GM23338 (cell line): ENCODE data around the gene RAP1GAP.

Source experiments
- CREB1 ChIP-seq: fragments of 250-450 bp; sonication (Bioruptor Pico); IDR thresholded peaks from 2 replicates; pipeline ENCODE4 v1.5.0; 2020; ENCODE audit warnings: low read depth, mild to moderate bottlenecking, moderate library complexity
- EZH2 ChIP-seq: fragments of 200-600 bp; sonication (generic); IDR thresholded peaks from one replicate; pipeline ENCODE4 v1.8.0; 2017; ENCODE audit warnings: antibody characterized with exemption, mild to moderate bottlenecking, low read depth; ENCODE audit not compliant: unreplicated experiment
- EZH2phosphoT487 ChIP-seq: fragments of 200-600 bp; sonication (generic); IDR thresholded peaks from one replicate; pipeline ENCODE4 v1.8.1; 2018; ENCODE audit warnings: antibody characterized with exemption; ENCODE audit not compliant: unreplicated experiment
- JUNB ChIP-seq: IDR thresholded peaks from one replicate; pipeline ENCODE4 v1.6.1; 2016; ENCODE audit warnings: antibody characterized with exemption; ENCODE audit not compliant: unreplicated experiment
- NANOG ChIP-seq: IDR thresholded peaks from 2 replicates; pipeline ENCODE4 v1.6.1; 2016; ENCODE audit warnings: antibody characterized with exemption, borderline replicate concordance
- POLR2AphosphoS5 ChIP-seq: IDR thresholded peaks from 2 replicates; pipeline ENCODE4 v1.6.1; 2016; ENCODE audit warnings: antibody characterized with exemption, low read depth
- STAT1 ChIP-seq: IDR thresholded peaks from one replicate; pipeline ENCODE4 v1.6.1; 2016; ENCODE audit warnings: antibody characterized with exemption; ENCODE audit not compliant: unreplicated experiment
- ZNF114 ChIP-seq: fragments of 250-450 bp; sonication (Bioruptor Pico); IDR thresholded peaks from 2 replicates; pipeline ENCODE4 v1.5.0; 2020; ENCODE audit warnings: mild to moderate bottlenecking, moderate library complexity
- ZNF331 ChIP-seq: fragments of 250-450 bp; sonication (Bioruptor Pico); IDR thresholded peaks from 2 replicates; pipeline ENCODE4 v1.5.0; 2020; ENCODE audit warnings: low read depth, mild to moderate bottlenecking, moderate library complexity
- TF ChIP-seq, protein P1 (sequence below), 2 experiments: fragments of 200-600 bp in 1 of 2; sonication (generic) in 1 of 2; conservative IDR thresholded peaks; 2 replicates each; pipeline versions ENCODE4 v1.5.1 to v1.6.1; 2016 to 2017; ENCODE audit warnings: antibody characterized with exemption in 2 of 2, low read depth in 2 of 2, mild to moderate bottlenecking in 2 of 2, moderate library complexity in 1 of 2
- TF ChIP-seq, protein P2 (sequence below): IDR thresholded peaks from one replicate; pipeline ENCODE4 v1.6.1; 2018; ENCODE audit warnings: antibody characterized with exemption; ENCODE audit not compliant: unreplicated experiment
- TF ChIP-seq, protein P3 (sequence below): fragments of 250-450 bp; sonication (Bioruptor Pico); IDR thresholded peaks from 2 replicates; pipeline ENCODE4 v1.5.0; 2020; ENCODE audit warnings: mild to moderate bottlenecking, moderate library complexity
- TF ChIP-seq, protein P4 (sequence below): IDR thresholded peaks from 2 replicates; pipeline ENCODE4 v1.6.1; 2016; ENCODE audit warnings: antibody characterized with exemption

DNA sequence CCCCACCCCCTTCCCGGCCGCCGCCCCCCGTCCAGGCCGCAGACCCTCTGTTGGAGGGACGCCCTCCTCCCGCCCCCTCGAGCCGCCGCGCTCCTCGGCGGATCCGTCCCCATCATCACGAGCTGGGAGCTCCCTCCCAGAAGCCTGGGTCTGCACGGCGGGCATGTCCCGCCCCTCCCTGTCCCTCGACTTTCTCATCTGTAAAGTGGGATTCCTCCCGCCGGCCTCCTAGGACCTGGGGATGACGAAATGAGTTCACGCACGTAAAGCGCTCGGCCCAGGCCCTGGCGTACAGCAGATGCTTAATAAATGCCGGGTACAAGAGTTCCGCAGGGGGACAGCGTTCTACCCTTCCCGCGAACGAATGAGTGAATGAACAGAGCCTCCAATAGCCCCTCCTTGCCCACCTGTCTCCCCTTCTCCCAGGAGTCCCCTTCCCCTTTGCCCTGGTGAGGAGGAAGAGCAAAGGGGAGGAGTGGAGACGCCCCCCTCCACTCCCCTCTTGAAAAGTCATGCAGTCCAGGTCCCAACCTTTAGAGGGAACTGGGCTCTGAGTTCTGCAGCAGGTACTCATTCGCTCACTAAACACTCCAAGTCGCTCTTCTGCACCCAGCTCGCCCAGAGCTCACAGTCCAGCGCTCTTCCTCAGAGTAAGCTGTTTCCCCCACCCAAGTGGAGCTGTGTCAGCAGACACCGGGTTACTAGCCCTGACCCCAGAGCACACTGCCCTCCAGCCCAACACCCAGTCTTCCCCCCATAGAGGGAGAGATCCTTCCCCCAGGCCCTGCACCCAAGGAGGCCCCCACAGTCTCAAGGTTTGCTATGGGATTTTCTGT, 16.8 kb downstream of the RAP1GAP start:
- TF ChIP-seq EZH2 (no peak), JUNB (no peak), EZH2phosphoT487 (no peak), POLR2AphosphoS5 (no peak), CREB1 (CRISPR knock-in tag) (no peak), ZNF331 (CRISPR knock-in tag) (no peak), NANOG (no peak), ZNF114 (no peak), STAT1 (no peak)
- TF ChIP-seq, protein P1, sequence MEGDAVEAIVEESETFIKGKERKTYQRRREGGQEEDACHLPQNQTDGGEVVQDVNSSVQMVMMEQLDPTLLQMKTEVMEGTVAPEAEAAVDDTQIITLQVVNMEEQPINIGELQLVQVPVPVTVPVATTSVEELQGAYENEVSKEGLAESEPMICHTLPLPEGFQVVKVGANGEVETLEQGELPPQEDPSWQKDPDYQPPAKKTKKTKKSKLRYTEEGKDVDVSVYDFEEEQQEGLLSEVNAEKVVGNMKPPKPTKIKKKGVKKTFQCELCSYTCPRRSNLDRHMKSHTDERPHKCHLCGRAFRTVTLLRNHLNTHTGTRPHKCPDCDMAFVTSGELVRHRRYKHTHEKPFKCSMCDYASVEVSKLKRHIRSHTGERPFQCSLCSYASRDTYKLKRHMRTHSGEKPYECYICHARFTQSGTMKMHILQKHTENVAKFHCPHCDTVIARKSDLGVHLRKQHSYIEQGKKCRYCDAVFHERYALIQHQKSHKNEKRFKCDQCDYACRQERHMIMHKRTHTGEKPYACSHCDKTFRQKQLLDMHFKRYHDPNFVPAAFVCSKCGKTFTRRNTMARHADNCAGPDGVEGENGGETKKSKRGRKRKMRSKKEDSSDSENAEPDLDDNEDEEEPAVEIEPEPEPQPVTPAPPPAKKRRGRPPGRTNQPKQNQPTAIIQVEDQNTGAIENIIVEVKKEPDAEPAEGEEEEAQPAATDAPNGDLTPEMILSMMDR (conservative IDR thresholded peaks at IDR 0.05; ENCODE audit: low read depth in 2 of 2): no peak
- TF ChIP-seq, protein P2, sequence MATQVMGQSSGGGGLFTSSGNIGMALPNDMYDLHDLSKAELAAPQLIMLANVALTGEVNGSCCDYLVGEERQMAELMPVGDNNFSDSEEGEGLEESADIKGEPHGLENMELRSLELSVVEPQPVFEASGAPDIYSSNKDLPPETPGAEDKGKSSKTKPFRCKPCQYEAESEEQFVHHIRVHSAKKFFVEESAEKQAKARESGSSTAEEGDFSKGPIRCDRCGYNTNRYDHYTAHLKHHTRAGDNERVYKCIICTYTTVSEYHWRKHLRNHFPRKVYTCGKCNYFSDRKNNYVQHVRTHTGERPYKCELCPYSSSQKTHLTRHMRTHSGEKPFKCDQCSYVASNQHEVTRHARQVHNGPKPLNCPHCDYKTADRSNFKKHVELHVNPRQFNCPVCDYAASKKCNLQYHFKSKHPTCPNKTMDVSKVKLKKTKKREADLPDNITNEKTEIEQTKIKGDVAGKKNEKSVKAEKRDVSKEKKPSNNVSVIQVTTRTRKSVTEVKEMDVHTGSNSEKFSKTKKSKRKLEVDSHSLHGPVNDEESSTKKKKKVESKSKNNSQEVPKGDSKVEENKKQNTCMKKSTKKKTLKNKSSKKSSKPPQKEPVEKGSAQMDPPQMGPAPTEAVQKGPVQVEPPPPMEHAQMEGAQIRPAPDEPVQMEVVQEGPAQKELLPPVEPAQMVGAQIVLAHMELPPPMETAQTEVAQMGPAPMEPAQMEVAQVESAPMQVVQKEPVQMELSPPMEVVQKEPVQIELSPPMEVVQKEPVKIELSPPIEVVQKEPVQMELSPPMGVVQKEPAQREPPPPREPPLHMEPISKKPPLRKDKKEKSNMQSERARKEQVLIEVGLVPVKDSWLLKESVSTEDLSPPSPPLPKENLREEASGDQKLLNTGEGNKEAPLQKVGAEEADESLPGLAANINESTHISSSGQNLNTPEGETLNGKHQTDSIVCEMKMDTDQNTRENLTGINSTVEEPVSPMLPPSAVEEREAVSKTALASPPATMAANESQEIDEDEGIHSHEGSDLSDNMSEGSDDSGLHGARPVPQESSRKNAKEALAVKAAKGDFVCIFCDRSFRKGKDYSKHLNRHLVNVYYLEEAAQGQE: no peak
- TF ChIP-seq, protein P3, sequence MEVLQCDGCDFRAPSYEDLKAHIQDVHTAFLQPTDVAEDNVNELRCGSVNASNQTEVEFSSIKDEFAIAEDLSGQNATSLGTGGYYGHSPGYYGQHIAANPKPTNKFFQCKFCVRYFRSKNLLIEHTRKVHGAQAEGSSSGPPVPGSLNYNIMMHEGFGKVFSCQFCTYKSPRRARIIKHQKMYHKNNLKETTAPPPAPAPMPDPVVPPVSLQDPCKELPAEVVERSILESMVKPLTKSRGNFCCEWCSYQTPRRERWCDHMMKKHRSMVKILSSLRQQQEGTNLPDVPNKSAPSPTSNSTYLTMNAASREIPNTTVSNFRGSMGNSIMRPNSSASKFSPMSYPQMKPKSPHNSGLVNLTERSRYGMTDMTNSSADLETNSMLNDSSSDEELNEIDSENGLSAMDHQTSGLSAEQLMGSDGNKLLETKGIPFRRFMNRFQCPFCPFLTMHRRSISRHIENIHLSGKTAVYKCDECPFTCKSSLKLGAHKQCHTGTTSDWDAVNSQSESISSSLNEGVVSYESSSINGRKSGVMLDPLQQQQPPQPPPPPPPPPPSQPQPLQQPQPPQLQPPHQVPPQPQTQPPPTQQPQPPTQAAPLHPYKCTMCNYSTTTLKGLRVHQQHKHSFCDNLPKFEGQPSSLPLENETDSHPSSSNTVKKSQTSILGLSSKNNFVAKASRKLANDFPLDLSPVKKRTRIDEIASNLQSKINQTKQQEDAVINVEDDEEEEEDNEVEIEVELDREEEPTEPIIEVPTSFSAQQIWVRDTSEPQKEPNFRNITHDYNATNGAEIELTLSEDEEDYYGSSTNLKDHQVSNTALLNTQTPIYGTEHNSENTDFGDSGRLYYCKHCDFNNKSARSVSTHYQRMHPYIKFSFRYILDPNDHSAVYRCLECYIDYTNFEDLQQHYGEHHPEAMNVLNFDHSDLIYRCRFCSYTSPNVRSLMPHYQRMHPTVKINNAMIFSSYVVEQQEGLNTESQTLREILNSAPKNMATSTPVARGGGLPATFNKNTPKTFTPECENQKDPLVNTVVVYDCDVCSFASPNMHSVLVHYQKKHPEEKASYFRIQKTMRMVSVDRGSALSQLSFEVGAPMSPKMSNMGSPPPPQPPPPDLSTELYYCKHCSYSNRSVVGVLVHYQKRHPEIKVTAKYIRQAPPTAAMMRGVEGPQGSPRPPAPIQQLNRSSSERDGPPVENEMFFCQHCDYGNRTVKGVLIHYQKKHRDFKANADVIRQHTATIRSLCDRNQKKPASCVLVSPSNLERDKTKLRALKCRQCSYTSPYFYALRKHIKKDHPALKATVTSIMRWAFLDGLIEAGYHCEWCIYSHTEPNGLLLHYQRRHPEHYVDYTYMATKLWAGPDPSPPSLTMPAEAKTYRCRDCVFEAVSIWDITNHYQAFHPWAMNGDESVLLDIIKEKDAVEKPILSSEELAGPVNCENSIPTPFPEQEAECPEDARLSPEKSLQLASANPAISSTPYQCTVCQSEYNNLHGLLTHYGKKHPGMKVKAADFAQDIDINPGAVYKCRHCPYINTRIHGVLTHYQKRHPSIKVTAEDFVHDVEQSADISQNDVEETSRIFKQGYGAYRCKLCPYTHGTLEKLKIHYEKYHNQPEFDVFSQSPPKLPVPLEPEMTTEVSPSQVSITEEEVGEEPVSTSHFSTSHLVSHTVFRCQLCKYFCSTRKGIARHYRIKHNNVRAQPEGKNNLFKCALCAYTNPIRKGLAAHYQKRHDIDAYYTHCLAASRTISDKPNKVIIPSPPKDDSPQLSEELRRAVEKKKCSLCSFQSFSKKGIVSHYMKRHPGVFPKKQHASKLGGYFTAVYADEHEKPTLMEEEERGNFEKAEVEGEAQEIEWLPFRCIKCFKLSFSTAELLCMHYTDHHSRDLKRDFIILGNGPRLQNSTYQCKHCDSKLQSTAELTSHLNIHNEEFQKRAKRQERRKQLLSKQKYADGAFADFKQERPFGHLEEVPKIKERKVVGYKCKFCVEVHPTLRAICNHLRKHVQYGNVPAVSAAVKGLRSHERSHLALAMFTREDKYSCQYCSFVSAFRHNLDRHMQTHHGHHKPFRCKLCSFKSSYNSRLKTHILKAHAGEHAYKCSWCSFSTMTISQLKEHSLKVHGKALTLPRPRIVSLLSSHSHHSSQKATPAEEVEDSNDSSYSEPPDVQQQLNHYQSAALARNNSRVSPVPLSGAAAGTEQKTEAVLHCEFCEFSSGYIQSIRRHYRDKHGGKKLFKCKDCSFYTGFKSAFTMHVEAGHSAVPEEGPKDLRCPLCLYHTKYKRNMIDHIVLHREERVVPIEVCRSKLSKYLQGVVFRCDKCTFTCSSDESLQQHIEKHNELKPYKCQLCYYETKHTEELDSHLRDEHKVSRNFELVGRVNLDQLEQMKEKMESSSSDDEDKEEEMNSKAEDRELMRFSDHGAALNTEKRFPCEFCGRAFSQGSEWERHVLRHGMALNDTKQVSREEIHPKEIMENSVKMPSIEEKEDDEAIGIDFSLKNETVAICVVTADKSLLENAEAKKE (CRISPR knock-in tag): no peak
- TF ChIP-seq, protein P4, sequence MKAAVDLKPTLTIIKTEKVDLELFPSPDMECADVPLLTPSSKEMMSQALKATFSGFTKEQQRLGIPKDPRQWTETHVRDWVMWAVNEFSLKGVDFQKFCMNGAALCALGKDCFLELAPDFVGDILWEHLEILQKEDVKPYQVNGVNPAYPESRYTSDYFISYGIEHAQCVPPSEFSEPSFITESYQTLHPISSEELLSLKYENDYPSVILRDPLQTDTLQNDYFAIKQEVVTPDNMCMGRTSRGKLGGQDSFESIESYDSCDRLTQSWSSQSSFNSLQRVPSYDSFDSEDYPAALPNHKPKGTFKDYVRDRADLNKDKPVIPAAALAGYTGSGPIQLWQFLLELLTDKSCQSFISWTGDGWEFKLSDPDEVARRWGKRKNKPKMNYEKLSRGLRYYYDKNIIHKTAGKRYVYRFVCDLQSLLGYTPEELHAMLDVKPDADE: no peak
